Activated naive CD4-positive, alpha-beta T cell treated with anti-CD3 and anti-CD28 coated beads, Interleukin-2, amount 50 U/mL, for 16 hours (primary cell): ENCODE results near the gene HSPA1A.
"Not testable (repeated sequence)": the region's sequence is repeated elsewhere in the genome, so short reads cannot be mapped to it uniquely, and the experiment has no call there.

ENCODE experiments used
- DNase-seq: peaks from one replicate; pipeline ENCODE4 v3.0.0-alpha.2; 2020

The HSPA1A gene

GRCh38 chr6:31813465-31813849 is 1.9 kb upstream of the HSPA1A start:
- DNase-seq = no peak

GRCh38 chr6:31814677-31815024 is 692 bp upstream of the HSPA1A start:
- DNase-seq = peak; percentile 63

GRCh38 chr6:31817133-31817928 is 2.0 kb downstream of the HSPA1A start:
- DNase-seq = not testable (repeated sequence)

- not testable (repeated sequence) for DNase-seq
Observed at GRCh38 chr6:31817929-31818511, 2.7 kb downstream of the HSPA1A start.

GRCh38 chr6:31819871-31820299 is 4.5 kb downstream of the HSPA1A start:
- DNase-seq = no peak

- DNase-seq = not testable (repeated sequence)
Observed at GRCh38 chr6:31820399-31820798, 5.1 kb downstream of the HSPA1A start.

- DNase-seq = peak; percentile 77
Observed at GRCh38 chr6:31821301-31822035, 6.1 kb downstream of the HSPA1A start.

GRCh38 chr6:31822036-31822821 is 6.9 kb downstream of the HSPA1A start:
- peak; percentile 42 for DNase-seq

GRCh38 chr6:31823592-31824196 is 8.4 kb downstream of the HSPA1A start:
- DNase-seq = not testable (repeated sequence)

- DNase-seq = no peak
Observed at GRCh38 chr6:31825553-31825952, 10.2 kb downstream of the HSPA1A start.

GRCh38 chr6:31826793-31827285 is 11.5 kb downstream of the HSPA1A start:
- DNase-seq = no peak

- DNase-seq = peak; percentile 88
Observed at GRCh38 chr6:31827286-31828079, 12.1 kb downstream of the HSPA1A start, which contains the start of gene HSPA1B. TSS of gene HSPA1B (plus strand) at chr6:31827738. CDS start at chr6:31827951, 213 bp downstream.

GRCh38 chr6:31829633-31830283 is 14.4 kb downstream of the HSPA1A start:
- no peak for DNase-seq

GRCh38 chr6:31830886-31831335 is 15.6 kb downstream of the HSPA1A start:
- no peak for DNase-seq

GRCh38 chr6:31831350-31832215 is 16.2 kb downstream of the HSPA1A start:
- no peak for DNase-seq

- DNase-seq = peak; percentile 80
Observed at GRCh38 chr6:31834367-31835250, 19.3 kb downstream of the HSPA1A start.

- DNase-seq = no peak
Observed at GRCh38 chr6:31836047-31836473, 20.7 kb downstream of the HSPA1A start.
